H7 (cell line): ENCODE data around the gene GP1BB. TPM values are rescaled to one million over a fixed set of nuclear protein-coding genes. Genes with fewer than 3 reads are reported as not detected.

Experiments used
- DNase-seq: peaks from one replicate; pipeline ENCODE4 v3.0.0; 2012
- H3K27me3 ChIP-seq: 2 replicates; pipeline ENCODE4 v1.6.0; 2011; ENCODE audit warnings: mild to moderate bottlenecking, low read length; ENCODE audit not compliant: control insufficient read depth, insufficient read depth
- H3K36me3 ChIP-seq: replicated peaks from 2 replicates; pipeline ENCODE4 v1.5.1; 2011; ENCODE audit warnings: low read length; ENCODE audit not compliant: control insufficient read depth, insufficient read depth
- H3K4me3 ChIP-seq: 2 replicates; pipeline ENCODE4 v1.5.1; 2011; ENCODE audit warnings: low read depth, mild to moderate bottlenecking, control low read depth, low read length, moderate library complexity; ENCODE audit not compliant: insufficient read depth
- total RNA-seq: library from RNA; depleted of rRNA; stranded (reverse); fragments of >200 nt; shearing (Covaris generic); gene quantifications from 2 replicates; pipeline ENCODE4 v1.2.3, GENCODE V29; 2014

The GP1BB gene
- total RNA-seq, 1 experiment from 2014 or later: 3.7 TPM

- Histone ChIP-seq H3K4me3 (peak overlapping the region; percentile 56), H3K36me3 (no peaks in the 10 kb centered on the region), H3K27me3 (peaks cover 42% of the 10 kb centered on the region)
- DNase-seq: peak; percentile 55
Measured at GRCh38 chr22:19715188-19715930, 8.0 kb upstream of the GP1BB start.

GRCh38 chr22:19716041-19716828, 7.1 kb upstream of the GP1BB start:
- no peaks in the 10 kb centered on the region for H3K36me3 ChIP-seq
- DNase-seq: peak; percentile 55
- no peak overlapping the region for H3K4me3 ChIP-seq
- peaks cover 51% of the 10 kb centered on the region for H3K27me3 ChIP-seq

GRCh38 chr22:19716829-19717105, 6.6 kb upstream of the GP1BB start:
- no peak overlapping the region for H3K4me3 ChIP-seq
- no peaks in the 10 kb centered on the region for H3K36me3 ChIP-seq
- H3K27me3 ChIP-seq: peaks cover 56% of the 10 kb centered on the region
- no peak for DNase-seq

GRCh38 chr22:19717181-19717580, 6.2 kb upstream of the GP1BB start:
- H3K27me3 ChIP-seq: peaks cover 60% of the 10 kb centered on the region
- peak; percentile 79 for DNase-seq
- H3K36me3 ChIP-seq: no peaks in the 10 kb centered on the region

GRCh38 chr22:19717691-19718455, 5.5 kb upstream of the GP1BB start:
- no peaks in the 10 kb centered on the region for H3K36me3 ChIP-seq
- peaks cover 67% of the 10 kb centered on the region for H3K27me3 ChIP-seq
- peak; percentile 98 for DNase-seq
- H3K4me3 ChIP-seq: peak overlapping the region; percentile 63

More at GRCh38 chr22:19717181-19717580, 6.2 kb upstream of the GP1BB start:
- no peak overlapping the region for H3K4me3 ChIP-seq

- Histone ChIP-seq H3K4me3 (peak overlapping the region; percentile 63), H3K36me3 (no peaks in the 10 kb centered on the region), H3K27me3 (peaks cover 69% of the 10 kb centered on the region)
- DNase-seq: no peak
Measured at GRCh38 chr22:19718456-19719049, 4.8 kb upstream of the GP1BB start.

GRCh38 chr22:19719050-19719482, 4.3 kb upstream of the GP1BB start:
- Histone ChIP-seq H3K36me3 (no peaks in the 10 kb centered on the region), H3K27me3 (peaks cover 69% of the 10 kb centered on the region), H3K4me3 (peak overlapping the region; percentile 63)
- DNase-seq: peak; percentile 83

GRCh38 chr22:19719488-19720021, 3.8 kb upstream of the GP1BB start:
- DNase-seq: peak; percentile 63
- Histone ChIP-seq H3K4me3 (no peak overlapping the region), H3K36me3 (no peaks in the 10 kb centered on the region), H3K27me3 (peaks cover 73% of the 10 kb centered on the region)

- peaks cover 74% of the 10 kb centered on the region for H3K27me3 ChIP-seq
- DNase-seq: peak; percentile 68
- no peak overlapping the region for H3K4me3 ChIP-seq
- no peaks in the 10 kb centered on the region for H3K36me3 ChIP-seq
Measured at GRCh38 chr22:19720150-19720827, 3.0 kb upstream of the GP1BB start.

- Histone ChIP-seq H3K36me3 (no peaks in the 10 kb centered on the region), H3K4me3 (no peak overlapping the region), H3K27me3 (peaks cover 76% of the 10 kb centered on the region)
- no peak for DNase-seq
Measured at GRCh38 chr22:19720999-19721329, 2.4 kb upstream of the GP1BB start.

- DNase-seq: peak; percentile 73
- Histone ChIP-seq H3K36me3 (no peaks in the 10 kb centered on the region), H3K27me3 (peaks cover 78% of the 10 kb centered on the region), H3K4me3 (peak overlapping the region; percentile 26; the same call in 1 of the 2 replicates)
Measured at GRCh38 chr22:19721330-19722177, 1.8 kb upstream of the GP1BB start.

GRCh38 chr22:19722178-19722981, 959 bp upstream of the GP1BB start:
- H3K36me3 ChIP-seq: no peaks in the 10 kb centered on the region
- DNase-seq: peak; percentile 86
- peak overlapping the region; percentile 31; the same call in 1 of the 2 replicates for H3K4me3 ChIP-seq
- H3K27me3 ChIP-seq: peaks cover 76% of the 10 kb centered on the region

GRCh38 chr22:19722982-19723231, 432 bp upstream of the GP1BB start:
- peak overlapping the region; percentile 31; the same call in 1 of the 2 replicates for H3K4me3 ChIP-seq
- H3K36me3 ChIP-seq: no peaks in the 10 kb centered on the region
- H3K27me3 ChIP-seq: peaks cover 80% of the 10 kb centered on the region
- DNase-seq: peak; percentile 81
